Keratinocyte (primary cell): ENCODE measurements around the gene TNFSF13B. TPM values are rescaled to one million over a fixed set of nuclear protein-coding genes. Genes with fewer than 3 reads are reported as not detected.

Experiments
- DNase-seq: peaks from one replicate; pipeline ENCODE4 v3.0.0-alpha.2; 2011; ENCODE audit warnings: low read depth, missing footprints, low spot score
- FAIRE-seq: peaks from 2 replicates; lab custom pipeline; 2011; peaks lifted over from hg19 to GRCh38; lab: Jason Lieb, UNC
- H2AFZ ChIP-seq: 2 replicates; pipeline ENCODE4 v1.6.0; 2012; ENCODE audit warnings: low read length, control low read depth, inconsistent platforms; ENCODE audit not compliant: control insufficient read depth
- H3K27ac ChIP-seq: 2 replicates; pipeline ENCODE4 v1.5.1; 2011; ENCODE audit warnings: low read length; ENCODE audit not compliant: control insufficient read depth, insufficient read depth
- H3K27me3 ChIP-seq: 3 replicates; pipeline ENCODE4 v1.6.0; 2011; ENCODE audit warnings: low read length; ENCODE audit not compliant: control insufficient read depth, insufficient read depth; ENCODE audit errors: extremely low read depth
- H3K36me3 ChIP-seq, 2 experiments: 2 replicates in 1 of 2; 3 replicates in 1 of 2; pipeline ENCODE4 v1.5.1; 2011; ENCODE audit warnings: low read length in 2 of 2, mild to moderate bottlenecking in 1 of 2; ENCODE audit not compliant: control insufficient read depth in 2 of 2, insufficient read depth in 2 of 2; ENCODE audit errors: extremely low read depth in 1 of 2
- H3K4me1 ChIP-seq: 3 replicates; pipeline ENCODE4 v1.5.1; 2011; ENCODE audit warnings: low read length; ENCODE audit not compliant: control insufficient read depth, insufficient read depth; ENCODE audit errors: extremely low read depth
- H3K4me2 ChIP-seq: 3 replicates; pipeline ENCODE4 v1.6.0; 2011; ENCODE audit warnings: low read depth, low read length; ENCODE audit not compliant: control insufficient read depth, insufficient read depth; ENCODE audit errors: extremely low read depth
- H3K4me3 ChIP-seq, 3 experiments: fragments of 200-600 bp in 1 of 3; sonication (generic) in 1 of 3; 2 replicates in 2 of 3; 3 replicates in 1 of 3; pipeline ENCODE4 v1.5.1; 2011 to 2016; ENCODE audit warnings: low read length in 3 of 3, mild to moderate bottlenecking in 3 of 3, control low read depth in 2 of 3, inconsistent platforms in 1 of 3, low read depth in 1 of 3, mixed read lengths in 1 of 3, mixed run types in 1 of 3, moderate library complexity in 1 of 3; ENCODE audit not compliant: control insufficient read depth in 2 of 3, insufficient read depth in 2 of 3; ENCODE audit errors: extremely low read depth in 1 of 3
- H3K79me2 ChIP-seq: 2 replicates; pipeline ENCODE4 v1.6.0; 2012; ENCODE audit warnings: low read length; ENCODE audit not compliant: control insufficient read depth, insufficient read depth
- H3K9ac ChIP-seq: 3 replicates; pipeline ENCODE4 v1.6.0; 2011; ENCODE audit warnings: low read length; ENCODE audit not compliant: control insufficient read depth, insufficient read depth; ENCODE audit errors: extremely low read depth
- H3K9me1 ChIP-seq: 3 replicates; pipeline ENCODE4 v1.6.0; 2011; ENCODE audit warnings: low read length; ENCODE audit not compliant: control insufficient read depth, insufficient read depth; ENCODE audit errors: extremely low read depth
- H3K9me3 ChIP-seq: 2 replicates; pipeline ENCODE4 v1.5.1; 2012; ENCODE audit warnings: low read depth, low read length; ENCODE audit not compliant: control insufficient read depth
- H4K20me1 ChIP-seq: 3 replicates; pipeline ENCODE4 v1.6.0; 2011; ENCODE audit warnings: low read length; ENCODE audit not compliant: control insufficient read depth, insufficient read depth; ENCODE audit errors: extremely low read depth
- EZH2 ChIP-seq: IDR thresholded peaks from one replicate; pipeline ENCODE4 v1.6.1; 2012; ENCODE audit warnings: inconsistent platforms, mild to moderate bottlenecking, low read length, moderate library complexity
- dilution Hi-C: fragments of 300-500 bp; cut with MboI; formaldehyde crosslinking; loops from one replicate; pipeline ENCODE4 v1.7.0; 2020; ENCODE audit warnings: low sequenced_read_pairs; ENCODE audit not compliant: extremely low pct_ligation_motif_present
- polyA plus RNA-seq, 5 experiments: library from polyadenylated mRNA; depleted of rRNA in 3 of 5; stranded (reverse) in 3 of 5; stranded (forward) in 1 of 5; unstranded in 1 of 5; fragments of >200 nt; gene quantifications; 1 replicate in 1 of 5; 2 replicates in 3 of 5; 3 replicates in 1 of 5; pipeline versions ENCODE4 v1.2.1 to v1.2.3, GENCODE V29; 2011 to 2012; ENCODE audit warnings: missing spikeins in 2 of 5, low read depth in 1 of 5, low replicate concordance in 1 of 5
- TF ChIP-seq, protein P1 (sequence below), 3 experiments: IDR thresholded peaks in 1 of 3; conservative IDR thresholded peaks in 1 of 3; optimal IDR thresholded peaks in 1 of 3; 2 replicates in 2 of 3; 3 replicates in 1 of 3; pipeline versions ENCODE3 to v1.5.1; 2011; ENCODE audit warnings: low read length in 3 of 3, mild to moderate bottlenecking in 3 of 3, moderate library complexity in 2 of 3, control low read depth in 1 of 3, inconsistent platforms in 1 of 3; ENCODE audit not compliant: insufficient read depth in 2 of 3; ENCODE audit errors: extremely low read depth in 1 of 3

Gene TNFSF13B
- polyA plus RNA-seq, 1 donor (not counting 4 experiments of a cell fraction or from before 2014, with no cell fraction given): 1.1 TPM

- FAIRE-seq (no peak), DNase-seq (no peak)
- no peaks in the 10 kb centered on the region for H3K4me1 ChIP-seq
- H3K9me3 ChIP-seq: no peaks in the 10 kb centered on the region
- dilution Hi-C loops: no loop called here
- H3K4me2 ChIP-seq: no peak overlapping the region
- H2AFZ ChIP-seq: no peak overlapping the region
- H3K79me2 ChIP-seq: no peaks in the 10 kb centered on the region
- H4K20me1 ChIP-seq: no peaks in the 10 kb centered on the region
- TF ChIP-seq, protein P1, sequence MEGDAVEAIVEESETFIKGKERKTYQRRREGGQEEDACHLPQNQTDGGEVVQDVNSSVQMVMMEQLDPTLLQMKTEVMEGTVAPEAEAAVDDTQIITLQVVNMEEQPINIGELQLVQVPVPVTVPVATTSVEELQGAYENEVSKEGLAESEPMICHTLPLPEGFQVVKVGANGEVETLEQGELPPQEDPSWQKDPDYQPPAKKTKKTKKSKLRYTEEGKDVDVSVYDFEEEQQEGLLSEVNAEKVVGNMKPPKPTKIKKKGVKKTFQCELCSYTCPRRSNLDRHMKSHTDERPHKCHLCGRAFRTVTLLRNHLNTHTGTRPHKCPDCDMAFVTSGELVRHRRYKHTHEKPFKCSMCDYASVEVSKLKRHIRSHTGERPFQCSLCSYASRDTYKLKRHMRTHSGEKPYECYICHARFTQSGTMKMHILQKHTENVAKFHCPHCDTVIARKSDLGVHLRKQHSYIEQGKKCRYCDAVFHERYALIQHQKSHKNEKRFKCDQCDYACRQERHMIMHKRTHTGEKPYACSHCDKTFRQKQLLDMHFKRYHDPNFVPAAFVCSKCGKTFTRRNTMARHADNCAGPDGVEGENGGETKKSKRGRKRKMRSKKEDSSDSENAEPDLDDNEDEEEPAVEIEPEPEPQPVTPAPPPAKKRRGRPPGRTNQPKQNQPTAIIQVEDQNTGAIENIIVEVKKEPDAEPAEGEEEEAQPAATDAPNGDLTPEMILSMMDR (optimal IDR thresholded peaks at IDR 0.05 in 1 of 3, IDR thresholded peaks at IDR 0.05 in 1 of 3, conservative IDR thresholded peaks at IDR 0.05 in 1 of 3; ENCODE audit: extremely low read depth in 1 of 3, insufficient read depth in 2 of 3, low read length in 3 of 3): no peak
- no peak for TF ChIP-seq EZH2
- H3K27ac ChIP-seq: no peak overlapping the region
- no peaks in the 10 kb centered on the region for H3K27me3 ChIP-seq
- no peak overlapping the region for H3K4me3 ChIP-seq
- no peaks in the 10 kb centered on the region for H3K36me3 ChIP-seq
- H3K9me1 ChIP-seq: no peaks in the 10 kb centered on the region
- no peak overlapping the region for H3K9ac ChIP-seq
These were observed 8.9 kb downstream of the TNFSF13B start for GRCh38 chr13:108278466-108278865.

GRCh38 chr13:108281901-108282300 is 12.4 kb downstream of the TNFSF13B start:
- Histone ChIP-seq H3K9ac (no peak overlapping the region), H3K79me2 (no peaks in the 10 kb centered on the region), H3K27me3 (no peaks in the 10 kb centered on the region), H4K20me1 (no peaks in the 10 kb centered on the region), H2AFZ (no peak overlapping the region), H3K9me1 (no peaks in the 10 kb centered on the region), H3K4me2 (no peak overlapping the region), H3K4me3 (no peak overlapping the region), H3K9me3 (no peaks in the 10 kb centered on the region), H3K36me3 (no peaks in the 10 kb centered on the region), H3K4me1 (no peaks in the 10 kb centered on the region), H3K27ac (no peak overlapping the region)
- FAIRE-seq (no peak), DNase-seq (no peak)
- TF ChIP-seq EZH2: no peak
- TF ChIP-seq, protein P1 (optimal IDR thresholded peaks at IDR 0.05 in 1 of 3, IDR thresholded peaks at IDR 0.05 in 1 of 3, conservative IDR thresholded peaks at IDR 0.05 in 1 of 3; ENCODE audit: extremely low read depth in 1 of 3, insufficient read depth in 2 of 3, low read length in 3 of 3): no peak
- dilution Hi-C loops: no loop called here
